Mammary epithelial cell (primary cell): ENCODE results near the gene SMARCD1.

ENCODE experiments used
- EZH2 ChIP-seq: IDR thresholded peaks from 2 replicates; pipeline ENCODE4 v1.6.1; 2012; ENCODE audit warnings: low read length, inconsistent platforms, borderline replicate concordance
- TF ChIP-seq, protein P1 (sequence below), 2 donors: IDR thresholded peaks in 1 of 2; conservative IDR thresholded peaks in 1 of 2; 2 replicates each; pipeline ENCODE4 v1.5.1; 2011 to 2012; ENCODE audit warnings: inconsistent platforms in 2 of 2, low read length in 2 of 2, mild to moderate bottlenecking in 2 of 2, control low read depth in 1 of 2, low read depth in 1 of 2; ENCODE audit not compliant: insufficient read depth in 1 of 2; ENCODE audit errors: extremely low read depth in 1 of 2

DNA sequence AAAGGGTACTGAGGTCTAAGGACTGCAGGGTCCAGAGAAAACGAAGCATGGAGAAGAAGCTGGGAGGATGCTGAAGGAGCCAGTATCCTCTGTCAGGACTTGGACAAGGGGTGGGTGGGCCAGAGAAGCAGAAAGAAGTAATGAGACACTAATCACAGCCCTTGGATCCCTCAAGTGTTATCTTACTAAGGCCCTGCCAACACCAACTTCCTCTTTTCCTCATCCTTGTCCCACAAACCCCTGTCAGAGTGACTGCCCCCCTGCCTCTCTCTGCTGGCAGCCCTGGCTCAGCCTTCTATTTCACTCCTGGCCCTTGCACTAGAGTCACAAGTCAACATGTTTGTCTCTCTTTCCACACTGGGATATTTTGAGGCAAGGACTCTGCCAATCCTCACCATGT, 31.6 kb upstream of the SMARCD1 start:
- TF ChIP-seq EZH2: no peak
- TF ChIP-seq, protein P1, sequence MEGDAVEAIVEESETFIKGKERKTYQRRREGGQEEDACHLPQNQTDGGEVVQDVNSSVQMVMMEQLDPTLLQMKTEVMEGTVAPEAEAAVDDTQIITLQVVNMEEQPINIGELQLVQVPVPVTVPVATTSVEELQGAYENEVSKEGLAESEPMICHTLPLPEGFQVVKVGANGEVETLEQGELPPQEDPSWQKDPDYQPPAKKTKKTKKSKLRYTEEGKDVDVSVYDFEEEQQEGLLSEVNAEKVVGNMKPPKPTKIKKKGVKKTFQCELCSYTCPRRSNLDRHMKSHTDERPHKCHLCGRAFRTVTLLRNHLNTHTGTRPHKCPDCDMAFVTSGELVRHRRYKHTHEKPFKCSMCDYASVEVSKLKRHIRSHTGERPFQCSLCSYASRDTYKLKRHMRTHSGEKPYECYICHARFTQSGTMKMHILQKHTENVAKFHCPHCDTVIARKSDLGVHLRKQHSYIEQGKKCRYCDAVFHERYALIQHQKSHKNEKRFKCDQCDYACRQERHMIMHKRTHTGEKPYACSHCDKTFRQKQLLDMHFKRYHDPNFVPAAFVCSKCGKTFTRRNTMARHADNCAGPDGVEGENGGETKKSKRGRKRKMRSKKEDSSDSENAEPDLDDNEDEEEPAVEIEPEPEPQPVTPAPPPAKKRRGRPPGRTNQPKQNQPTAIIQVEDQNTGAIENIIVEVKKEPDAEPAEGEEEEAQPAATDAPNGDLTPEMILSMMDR (conservative IDR thresholded peaks at IDR 0.05 in 1 of 2, IDR thresholded peaks at IDR 0.05 in 1 of 2; ENCODE audit: extremely low read depth in 1 of 2, insufficient read depth in 1 of 2, low read depth in 1 of 2, low read length in 2 of 2): no peak
